AML-193 (cell line): ENCODE results near the gene COL4A1.
A peak's percentile ranks its signal among the peaks of the same experiment; 100 is the strongest.

Experiments
- DNase-seq, 2 experiments: peaks; one replicate each; lab custom pipeline; 2025; lab: John Stamatoyannopoulos, UW

COL4A1 gene

DNA sequence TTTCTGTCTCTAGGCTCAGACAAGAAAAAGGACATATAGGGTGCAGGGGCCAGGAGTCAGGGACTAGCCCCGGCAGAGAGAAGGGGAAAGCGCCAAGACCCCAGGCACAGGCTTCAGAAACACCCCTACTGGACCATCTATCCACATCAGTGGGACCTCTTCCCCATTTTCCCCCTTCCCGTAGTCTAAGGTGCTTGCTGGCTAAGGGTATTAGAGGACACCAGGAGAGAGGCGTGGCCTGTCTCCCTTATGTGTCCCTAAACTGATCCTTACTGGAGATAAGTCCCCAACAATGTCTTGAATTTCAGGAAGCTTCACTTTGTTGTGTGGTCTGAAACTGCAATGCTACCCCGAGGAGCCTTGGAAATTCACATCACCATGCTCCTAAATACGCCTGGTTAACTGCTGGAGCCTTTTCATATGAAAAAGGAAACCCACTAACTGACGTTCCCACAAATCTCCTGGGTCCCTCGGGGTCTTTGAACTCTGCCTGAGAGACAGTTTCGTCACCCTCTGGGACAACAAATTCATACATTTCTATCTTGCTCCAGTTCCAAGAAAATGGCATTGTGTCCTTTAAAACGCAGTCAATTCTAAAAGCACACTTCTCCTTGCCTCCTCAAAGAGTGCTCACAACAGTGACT, 197.7 kb downstream of the COL4A1 start:
- DNase-seq: no peak

GRCh38 chr13:110108348-110109139, 198.4 kb downstream of the COL4A1 start:
- peak in 1 of 2 experiments; percentile 41 for DNase-seq

DNA sequence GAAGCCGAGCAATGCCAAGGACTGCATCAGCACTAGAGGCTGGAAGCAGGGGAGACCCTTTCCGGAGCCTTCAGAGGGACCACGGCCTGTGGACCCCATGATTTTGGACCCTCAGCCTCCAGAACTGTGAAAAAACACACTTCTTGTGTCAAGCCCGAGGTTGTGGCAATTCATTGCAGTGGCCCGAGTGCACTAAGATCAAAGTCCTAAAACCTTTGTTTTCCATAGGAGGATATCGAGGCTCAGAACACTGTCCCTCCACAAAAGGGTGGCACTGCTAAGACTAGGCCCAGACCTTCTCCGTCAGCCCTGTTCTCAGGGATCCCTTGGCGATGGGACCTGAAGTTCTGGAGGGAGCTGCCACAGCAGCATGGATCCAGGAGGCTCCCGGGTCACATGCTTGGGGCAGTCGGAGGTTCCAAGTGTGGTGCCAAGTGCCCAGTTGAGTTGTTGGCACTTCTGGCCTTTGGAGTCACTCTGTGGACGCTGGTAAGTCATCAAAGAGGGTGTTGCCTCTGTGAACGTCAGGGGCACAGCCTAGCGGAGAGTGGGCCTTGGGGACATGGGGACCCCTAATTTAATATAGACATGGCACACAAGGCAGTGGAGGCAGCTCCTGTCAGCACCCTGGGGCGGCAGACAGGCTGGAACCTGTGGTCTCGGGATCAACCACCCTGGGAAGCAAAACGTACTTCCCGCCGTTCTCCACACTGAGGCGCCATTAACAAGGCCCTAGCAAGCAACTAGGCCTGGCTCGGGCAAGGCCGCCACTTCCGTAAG, 199.2 kb downstream of the COL4A1 start:
- DNase-seq: peak; percentile 29 to 41

DNA sequence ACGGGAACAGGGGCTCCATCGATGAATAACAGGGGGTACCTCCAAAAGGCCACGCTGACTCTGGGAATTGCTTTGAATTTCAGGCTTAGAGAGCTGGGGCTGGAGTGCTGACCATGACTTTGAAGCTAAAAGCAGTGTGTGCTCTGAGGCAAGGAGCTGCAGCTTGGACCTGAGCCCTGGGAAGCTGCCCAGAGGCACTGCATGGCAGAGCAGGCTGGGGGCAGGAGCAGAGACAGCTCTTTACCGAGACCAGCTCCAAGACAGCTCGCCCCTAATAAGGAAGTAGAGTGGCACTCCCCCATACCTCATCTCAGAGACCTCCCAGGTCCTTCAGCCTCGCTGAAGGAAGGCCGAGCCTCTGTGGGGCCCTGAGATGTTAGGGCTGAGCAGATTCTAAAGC, 200.2 kb downstream of the COL4A1 start:
- DNase-seq: no peak

DNA sequence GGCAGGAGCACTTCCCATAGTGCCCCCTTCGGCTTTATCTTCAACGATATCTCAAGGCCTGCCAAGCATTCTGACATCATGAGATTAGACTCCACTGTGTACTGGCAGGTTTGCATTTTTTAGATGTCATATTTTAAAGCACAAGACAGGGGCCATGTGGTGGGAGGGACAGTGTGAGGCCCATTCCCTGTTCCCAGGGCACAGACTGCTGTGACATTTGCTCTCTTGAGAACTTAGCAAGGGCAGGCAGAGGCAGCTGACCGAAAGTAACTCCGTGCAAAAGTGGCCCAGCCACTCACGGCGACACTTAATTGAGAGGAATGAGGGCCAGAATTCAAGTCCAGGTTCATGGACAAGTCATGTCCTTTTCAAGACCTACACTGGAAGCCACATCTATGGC, 201.8 kb downstream of the COL4A1 start:
- DNase-seq: no peak

DNA sequence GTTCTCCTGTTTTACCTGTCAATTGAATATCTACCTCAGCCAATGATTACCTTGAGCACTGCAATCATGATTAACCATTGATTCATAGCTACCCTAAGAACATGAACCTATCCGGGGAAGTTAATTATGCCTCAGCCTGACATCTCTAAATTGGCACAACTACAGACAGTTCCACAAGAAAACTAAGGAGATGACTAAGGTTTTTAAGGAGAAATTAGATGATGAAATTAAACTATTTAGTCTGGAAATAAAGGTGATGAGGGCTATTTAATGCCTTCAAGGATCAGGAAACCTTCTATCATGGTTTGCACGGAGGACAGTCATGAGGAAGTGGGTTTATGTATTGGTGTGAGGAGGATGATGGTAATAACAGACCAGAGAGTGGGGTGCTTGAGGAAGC, 203.4 kb downstream of the COL4A1 start:
- DNase-seq: no peak

DNA sequence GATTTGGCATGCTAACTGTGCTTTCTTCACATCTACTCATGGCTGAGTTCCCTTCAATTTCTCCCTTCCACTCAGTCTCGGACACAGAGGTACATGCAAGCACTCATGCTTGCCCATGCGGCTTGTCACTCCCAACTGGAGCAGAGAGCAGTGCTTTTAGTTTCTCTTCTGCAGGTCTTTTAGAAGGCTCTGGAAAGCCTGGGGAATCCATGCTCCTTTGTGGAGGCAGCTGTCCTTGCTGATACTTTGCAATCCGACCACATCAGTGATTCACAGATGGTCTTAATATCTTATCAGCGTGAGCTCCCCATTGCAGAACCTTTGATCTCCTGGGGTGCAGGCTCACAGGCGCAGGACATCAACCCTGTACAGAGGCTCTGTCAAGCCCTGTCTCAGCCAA, 203.9 kb downstream of the COL4A1 start:
- DNase-seq: no peak

GRCh38 chr13:110102053-110102452, 204.9 kb downstream of the COL4A1 start:
- no peak for DNase-seq

GRCh38 chr13:110099922-110100321, 207.0 kb downstream of the COL4A1 start:
- DNase-seq: no peak
